Osteoblast (primary cell): ENCODE measurements around the gene CEP89. TPM values are rescaled to one million over a fixed set of nuclear protein-coding genes. Genes with fewer than 3 reads are reported as not detected.
"Not testable (repeated sequence)": the region's sequence is repeated elsewhere in the genome, so short reads cannot be mapped to it uniquely, and the experiment has no call there.

ENCODE experiments used
- DNase-seq: peaks from one replicate; pipeline ENCODE4 v3.0.0; 2011; ENCODE audit warnings: low spot score, mixed read lengths; ENCODE audit not compliant: insufficient read length; ENCODE audit errors: missing footprints
- H2AFZ ChIP-seq: 2 replicates; pipeline ENCODE4 v1.6.0; 2011; ENCODE audit warnings: mild to moderate bottlenecking, low read length
- H3K27ac ChIP-seq: 2 replicates; pipeline ENCODE4 v1.5.1; 2011; ENCODE audit warnings: mild to moderate bottlenecking, low read depth, low read length, moderate library complexity
- H3K27me3 ChIP-seq: 2 replicates; pipeline ENCODE4 v1.6.0; 2012; ENCODE audit warnings: mild to moderate bottlenecking, control low read depth, inconsistent platforms, low read length, moderate library complexity; ENCODE audit not compliant: insufficient read depth
- H3K36me3 ChIP-seq: 2 replicates; pipeline ENCODE4 v1.5.1; 2011; ENCODE audit warnings: mild to moderate bottlenecking, low read length, control low read depth, moderate library complexity; ENCODE audit not compliant: insufficient read depth
- H3K4me1 ChIP-seq: 2 replicates; pipeline ENCODE4 v1.5.1; 2011; ENCODE audit warnings: mild to moderate bottlenecking, low read length, control low read depth, moderate library complexity; ENCODE audit not compliant: insufficient read depth
- H3K4me2 ChIP-seq: 2 replicates; pipeline ENCODE4 v1.6.0; 2011; ENCODE audit warnings: mild to moderate bottlenecking, low read length; ENCODE audit not compliant: insufficient read depth
- H3K4me3 ChIP-seq: fragments of 200-600 bp; sonication (generic); 3 replicates; pipeline ENCODE4 v1.5.1; 2012; ENCODE audit warnings: mild to moderate bottlenecking, low read length, inconsistent platforms; ENCODE audit not compliant: insufficient read depth
- H3K79me2 ChIP-seq: 2 replicates; pipeline ENCODE4 v1.6.0; 2012; ENCODE audit warnings: mild to moderate bottlenecking, low read length, control low read depth, inconsistent platforms; ENCODE audit not compliant: insufficient read depth
- H3K9me3 ChIP-seq: 2 replicates; pipeline ENCODE4 v1.5.1; 2011; ENCODE audit warnings: low read depth, low read length, control low read depth
- H4K20me1 ChIP-seq: 2 replicates; pipeline ENCODE4 v1.6.0; 2012; ENCODE audit warnings: mild to moderate bottlenecking, low read length, control low read depth; ENCODE audit not compliant: insufficient read depth
- total RNA-seq: library from RNA; depleted of rRNA; stranded (reverse); fragments of >200 nt; gene quantifications from 2 replicates; pipeline ENCODE4 v1.2.3, GENCODE V29; 2012
- TF ChIP-seq, protein P1 (sequence below): IDR thresholded peaks from 2 replicates; pipeline ENCODE4 v1.5.1; 2011; ENCODE audit warnings: mild to moderate bottlenecking, low read depth, low read length, moderate library complexity; ENCODE audit errors: extremely low read depth

Gene CEP89
- total RNA-seq, 1 donor: 18.5 TPM

DNA sequence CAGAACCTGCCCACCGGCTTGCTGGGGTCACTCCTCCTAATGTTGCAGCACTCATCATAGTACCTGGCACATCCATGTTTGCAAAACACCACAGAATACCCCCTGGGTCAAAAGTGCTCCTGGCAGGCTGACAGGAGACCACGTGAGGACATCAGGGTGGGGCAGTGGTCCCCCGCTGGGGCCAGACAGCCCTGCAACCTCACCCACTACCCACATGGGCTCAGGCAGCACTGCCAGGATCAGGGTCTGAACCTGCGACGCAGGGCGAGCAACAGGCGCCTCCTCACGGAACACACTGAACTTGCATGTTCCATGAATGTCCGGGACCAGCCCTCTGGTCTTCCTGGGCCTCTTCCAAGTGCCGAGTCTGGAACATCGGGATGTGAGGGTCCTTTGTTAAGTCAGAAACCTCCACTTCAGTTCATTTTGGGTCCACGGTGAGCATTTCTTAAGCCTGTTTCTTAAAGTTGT lies 100.7 kb downstream of the CEP89 start:
- Histone ChIP-seq H3K27me3 (no peaks in the 10 kb centered on the region), H3K36me3 (no peaks in the 10 kb centered on the region), H4K20me1 (no peaks in the 10 kb centered on the region), H3K4me2 (peak overlapping the region; percentile 43), H3K4me3 (peak overlapping the region; percentile 39), H3K9me3 (no peaks in the 10 kb centered on the region), H3K79me2 (no peaks in the 10 kb centered on the region), H3K4me1 (no peaks in the 10 kb centered on the region), H2AFZ (no peak overlapping the region), H3K27ac (no peak overlapping the region)
- TF ChIP-seq, protein P1, sequence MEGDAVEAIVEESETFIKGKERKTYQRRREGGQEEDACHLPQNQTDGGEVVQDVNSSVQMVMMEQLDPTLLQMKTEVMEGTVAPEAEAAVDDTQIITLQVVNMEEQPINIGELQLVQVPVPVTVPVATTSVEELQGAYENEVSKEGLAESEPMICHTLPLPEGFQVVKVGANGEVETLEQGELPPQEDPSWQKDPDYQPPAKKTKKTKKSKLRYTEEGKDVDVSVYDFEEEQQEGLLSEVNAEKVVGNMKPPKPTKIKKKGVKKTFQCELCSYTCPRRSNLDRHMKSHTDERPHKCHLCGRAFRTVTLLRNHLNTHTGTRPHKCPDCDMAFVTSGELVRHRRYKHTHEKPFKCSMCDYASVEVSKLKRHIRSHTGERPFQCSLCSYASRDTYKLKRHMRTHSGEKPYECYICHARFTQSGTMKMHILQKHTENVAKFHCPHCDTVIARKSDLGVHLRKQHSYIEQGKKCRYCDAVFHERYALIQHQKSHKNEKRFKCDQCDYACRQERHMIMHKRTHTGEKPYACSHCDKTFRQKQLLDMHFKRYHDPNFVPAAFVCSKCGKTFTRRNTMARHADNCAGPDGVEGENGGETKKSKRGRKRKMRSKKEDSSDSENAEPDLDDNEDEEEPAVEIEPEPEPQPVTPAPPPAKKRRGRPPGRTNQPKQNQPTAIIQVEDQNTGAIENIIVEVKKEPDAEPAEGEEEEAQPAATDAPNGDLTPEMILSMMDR: peak; percentile 35
- peak; percentile 88 for DNase-seq

DNA sequence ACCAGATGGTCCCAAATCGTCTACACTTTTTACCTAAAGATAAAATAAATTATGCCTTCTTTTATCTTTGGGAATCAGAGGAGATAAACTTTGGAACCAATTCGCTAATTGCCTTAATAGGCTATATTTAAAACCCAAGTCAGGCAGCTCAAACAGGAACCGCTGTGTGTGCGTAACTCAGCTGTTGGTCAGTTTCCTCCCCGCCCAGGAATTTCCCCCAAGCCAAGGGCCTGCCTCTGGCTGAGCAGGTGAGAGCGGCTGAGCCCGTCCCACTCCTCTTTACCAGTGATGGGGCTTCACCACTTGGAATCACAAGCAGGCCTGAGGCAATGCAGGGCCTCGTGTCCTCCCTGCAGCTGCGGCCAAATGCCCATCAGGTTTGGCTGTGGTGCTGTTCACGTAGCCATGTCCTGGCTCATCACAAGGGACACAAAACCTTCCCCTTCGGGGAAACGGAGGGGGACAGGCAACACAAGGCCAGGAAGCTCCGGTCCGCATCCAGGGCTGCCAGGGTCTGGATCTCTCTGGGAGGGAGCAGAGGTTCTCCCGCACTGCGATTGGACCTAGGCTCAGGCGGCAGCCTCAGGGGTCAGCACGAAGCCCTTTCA lies 101.7 kb downstream of the CEP89 start:
- no peak overlapping the region for H3K4me2 ChIP-seq
- TF ChIP-seq, protein P1: no peak

DNA sequence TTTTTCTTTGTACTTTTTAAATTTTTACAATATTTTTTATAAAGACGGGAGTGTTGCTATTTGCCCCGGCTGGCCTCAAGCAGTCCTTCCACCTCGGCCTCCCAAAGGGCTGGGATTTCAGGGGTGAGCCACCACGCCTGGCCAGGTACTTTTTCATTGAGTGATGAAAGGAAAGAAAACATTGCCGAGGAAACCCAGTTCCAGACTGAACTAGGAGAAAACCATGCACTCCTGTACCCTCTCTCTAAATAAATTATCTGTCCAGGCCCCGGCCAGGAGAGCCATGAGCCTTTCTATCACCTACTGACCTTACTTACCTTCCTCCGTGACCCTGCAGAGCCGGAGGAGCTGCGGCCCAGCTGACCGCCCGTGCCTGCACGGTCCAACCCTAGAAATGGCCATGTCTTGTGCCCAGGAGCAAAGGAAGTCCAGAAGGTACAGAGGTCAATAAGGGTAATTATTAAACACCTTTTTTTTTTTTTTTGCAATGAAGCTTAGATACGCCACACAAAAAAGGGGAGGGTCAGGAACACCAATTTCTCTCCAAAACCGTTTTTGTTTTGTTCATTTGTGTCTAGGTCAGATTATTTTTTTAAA lies 102.3 kb downstream of the CEP89 start, which contains the start of gene SLC7A9:
Gene SLC7A9 (minus strand): TSS at position 399 of the 597 bp plus-strand sequence. CDS start 1,233 bp downstream, outside the sequence.
- Histone ChIP-seq H3K27me3 (no peaks in the 10 kb centered on the region), H3K79me2 (no peaks in the 10 kb centered on the region), H2AFZ (no peak within 1 kb of the TSS), H3K36me3 (no peaks in the 10 kb centered on the region), H3K4me1 (no peaks in the 10 kb centered on the region), H3K4me2 (no peak within 1 kb of the TSS), H3K27ac (no peak within 1 kb of the TSS), H4K20me1 (no peaks in the 10 kb centered on the region), H3K9me3 (no peaks in the 10 kb centered on the region), H3K4me3 (no peak within 1 kb of the TSS)
- TF ChIP-seq, protein P1: no peak
- DNase-seq: no peak

More for the DNA sequence above, 101.7 kb downstream of the CEP89 start:
- no peaks in the 10 kb centered on the region for H3K27me3 ChIP-seq
- no peaks in the 10 kb centered on the region for H3K36me3 ChIP-seq
- H3K9me3 ChIP-seq: no peaks in the 10 kb centered on the region
- H3K4me1 ChIP-seq: no peaks in the 10 kb centered on the region
- H3K79me2 ChIP-seq: no peaks in the 10 kb centered on the region
- no peak overlapping the region for H3K4me3 ChIP-seq
- DNase-seq: peak; percentile 72
- no peak overlapping the region for H3K27ac ChIP-seq
- H4K20me1 ChIP-seq: no peaks in the 10 kb centered on the region
- H2AFZ ChIP-seq: no peak overlapping the region

DNA sequence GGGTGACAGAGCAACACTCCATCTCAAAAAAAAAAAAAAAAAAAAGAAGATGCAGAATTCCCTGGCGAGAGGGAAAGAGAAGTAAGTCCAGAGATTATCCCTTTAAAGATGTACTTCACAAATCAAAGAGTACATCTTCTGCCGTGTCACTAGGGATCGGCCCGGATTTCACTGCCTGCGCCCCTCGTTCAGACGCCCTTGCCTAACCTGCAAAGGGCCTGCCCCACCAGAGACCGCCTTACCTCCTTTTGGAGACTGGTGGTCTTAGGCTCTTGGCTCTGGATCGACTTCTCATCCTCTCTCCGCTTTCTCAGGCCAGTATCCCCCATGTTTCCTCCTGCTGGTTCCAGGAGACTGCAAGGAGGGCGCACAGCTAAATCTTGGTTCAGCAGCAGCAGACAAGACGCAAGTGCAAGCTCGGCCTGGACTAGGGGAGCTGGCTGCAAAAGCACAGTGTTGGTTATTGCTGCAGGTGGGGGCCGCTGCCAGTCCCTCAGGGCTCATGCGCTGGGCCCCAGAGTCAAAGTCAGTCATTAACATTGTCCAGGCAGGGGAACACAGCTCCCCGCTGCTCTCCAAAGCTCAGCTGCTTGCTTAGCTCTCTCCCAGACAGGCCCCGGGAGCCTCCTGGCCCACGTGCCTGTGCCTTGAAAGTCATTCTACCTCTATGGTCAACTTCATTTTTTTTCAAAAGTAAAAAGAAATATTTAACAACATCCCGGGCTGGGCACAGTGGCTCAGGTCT lies 103.4 kb downstream of the CEP89 start:
- TF ChIP-seq, protein P1: no peak
- no peak overlapping the region for H2AFZ ChIP-seq
- no peak overlapping the region for H3K4me3 ChIP-seq
- H3K27ac ChIP-seq: no peak overlapping the region
- H3K4me1 ChIP-seq: no peaks in the 10 kb centered on the region
- no peak for DNase-seq
- no peaks in the 10 kb centered on the region for H4K20me1 ChIP-seq
- no peak overlapping the region for H3K4me2 ChIP-seq
- no peaks in the 10 kb centered on the region for H3K27me3 ChIP-seq
- H3K79me2 ChIP-seq: no peaks in the 10 kb centered on the region
- H3K36me3 ChIP-seq: no peaks in the 10 kb centered on the region
- no peaks in the 10 kb centered on the region for H3K9me3 ChIP-seq

DNA sequence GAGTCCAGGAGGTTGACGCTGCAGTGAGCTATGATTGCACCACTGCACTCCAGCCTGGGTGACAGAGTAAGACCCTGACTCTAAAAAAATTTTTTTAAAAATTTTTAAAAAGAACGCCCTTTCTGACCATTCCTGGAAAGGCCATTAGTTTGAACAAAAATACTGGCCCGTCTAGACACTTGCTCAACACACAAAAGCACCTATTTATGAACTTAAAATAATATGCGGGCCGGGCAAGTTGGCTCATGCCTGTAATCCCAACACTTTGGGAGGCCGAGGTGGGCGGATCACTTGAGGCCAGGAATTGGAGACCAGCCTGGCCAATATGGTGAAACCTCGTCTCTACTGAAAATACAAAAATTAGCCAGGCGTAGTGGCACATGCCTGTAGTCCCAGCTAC lies 104.3 kb downstream of the CEP89 start:
- not testable (repeated sequence) for H3K27ac ChIP-seq, H3K4me1 ChIP-seq, H4K20me1 ChIP-seq, DNase-seq, H3K9me3 ChIP-seq, H3K27me3 ChIP-seq, H3K4me3 ChIP-seq, H2AFZ ChIP-seq, H3K79me2 ChIP-seq, H3K36me3 ChIP-seq, H3K4me2 ChIP-seq
